IMR-90 (cell line): ENCODE results near the gene PIP5K1B.

ENCODE experiments used
- CEBPB ChIP-seq: IDR thresholded peaks from 2 replicates; pipeline ENCODE4 v1.6.1; 2012; ENCODE audit warnings: low read depth, low read length, improper control_type of control experiment
- MXI1 ChIP-seq: IDR thresholded peaks from 2 replicates; pipeline ENCODE4 v1.6.1; 2012; ENCODE audit warnings: low read depth, mild to moderate bottlenecking, low read length, moderate library complexity, borderline replicate concordance
- POLR2A ChIP-seq: IDR thresholded peaks from 2 replicates; pipeline ENCODE4 v1.6.1; 2012; ENCODE audit warnings: mild to moderate bottlenecking, low read depth, low read length
- RAD21 ChIP-seq: IDR thresholded peaks from 2 replicates; pipeline ENCODE4 v1.6.1; 2012; ENCODE audit warnings: low read length, improper control_type of control experiment
- RFX5 ChIP-seq: IDR thresholded peaks from 2 replicates; pipeline ENCODE4 v1.8.0; 2012; ENCODE audit warnings: low read depth, mild to moderate bottlenecking, low read length, moderate library complexity
- USF2 ChIP-seq: fragments of 150-350 bp; IDR thresholded peaks from 2 replicates; pipeline ENCODE4 v1.6.1; 2017; ENCODE audit warnings: mild to moderate bottlenecking, antibody characterized with exemption, low read length, low read depth
- TF ChIP-seq, protein P1 (sequence below): conservative IDR thresholded peaks from 2 replicates; pipeline ENCODE4 v1.5.1; 2012; ENCODE audit warnings: mild to moderate bottlenecking, low read depth, low read length, improper control_type of control experiment

DNA sequence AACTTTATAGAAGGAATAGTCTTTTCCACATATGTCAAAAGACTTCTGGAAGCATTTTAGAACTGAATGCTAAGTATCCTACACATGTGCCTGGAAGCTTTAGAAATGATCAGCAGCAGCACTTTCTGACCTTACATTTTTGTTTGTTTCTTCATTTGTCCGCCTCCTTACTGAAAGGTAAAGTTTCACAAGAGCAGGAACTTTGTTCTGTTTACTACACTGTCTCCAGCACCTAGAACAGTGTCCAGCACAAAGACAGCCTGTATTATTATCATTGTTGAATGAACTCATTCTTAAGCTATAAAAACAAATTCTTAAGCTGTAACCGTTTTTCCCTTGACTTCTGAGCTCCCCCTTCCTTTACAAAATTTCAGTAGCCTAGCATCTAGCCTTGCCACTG is 14.8 kb downstream of the PIP5K1B start:
- TF ChIP-seq RFX5 (no peak), POLR2A (no peak), RAD21 (no peak), CEBPB (no peak), USF2 (no peak), MXI1 (no peak)
- TF ChIP-seq, protein P1, sequence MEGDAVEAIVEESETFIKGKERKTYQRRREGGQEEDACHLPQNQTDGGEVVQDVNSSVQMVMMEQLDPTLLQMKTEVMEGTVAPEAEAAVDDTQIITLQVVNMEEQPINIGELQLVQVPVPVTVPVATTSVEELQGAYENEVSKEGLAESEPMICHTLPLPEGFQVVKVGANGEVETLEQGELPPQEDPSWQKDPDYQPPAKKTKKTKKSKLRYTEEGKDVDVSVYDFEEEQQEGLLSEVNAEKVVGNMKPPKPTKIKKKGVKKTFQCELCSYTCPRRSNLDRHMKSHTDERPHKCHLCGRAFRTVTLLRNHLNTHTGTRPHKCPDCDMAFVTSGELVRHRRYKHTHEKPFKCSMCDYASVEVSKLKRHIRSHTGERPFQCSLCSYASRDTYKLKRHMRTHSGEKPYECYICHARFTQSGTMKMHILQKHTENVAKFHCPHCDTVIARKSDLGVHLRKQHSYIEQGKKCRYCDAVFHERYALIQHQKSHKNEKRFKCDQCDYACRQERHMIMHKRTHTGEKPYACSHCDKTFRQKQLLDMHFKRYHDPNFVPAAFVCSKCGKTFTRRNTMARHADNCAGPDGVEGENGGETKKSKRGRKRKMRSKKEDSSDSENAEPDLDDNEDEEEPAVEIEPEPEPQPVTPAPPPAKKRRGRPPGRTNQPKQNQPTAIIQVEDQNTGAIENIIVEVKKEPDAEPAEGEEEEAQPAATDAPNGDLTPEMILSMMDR, result no peak
